Daoy (cell line): ENCODE data around the gene MYO18B. TPM values are rescaled to one million over a fixed set of nuclear protein-coding genes. Genes with fewer than 3 reads are reported as not detected.

ENCODE experiments used
- DNase-seq: peaks from one replicate; pipeline ENCODE4 v3.0.0-alpha.2; 2015; ENCODE audit warnings: low read depth
- total RNA-seq: library from RNA; depleted of rRNA; stranded (reverse); fragments of >200 nt; shearing (Covaris generic); gene quantifications from 2 replicates; pipeline ENCODE4 v1.2.3, GENCODE V29; 2014

MYO18B gene
- total RNA-seq, 1 experiment from 2014 or later = not detected

GRCh38 chr22:25990940-25991339 lies 249.0 kb downstream of the MYO18B start:
- no peak for DNase-seq

GRCh38 chr22:25992331-25992730 lies 250.3 kb downstream of the MYO18B start:
- no peak for DNase-seq

GRCh38 chr22:25996669-25997068 lies 254.7 kb downstream of the MYO18B start:
- DNase-seq = no peak

GRCh38 chr22:25997886-25998775 lies 256.1 kb downstream of the MYO18B start:
- DNase-seq = no peak

GRCh38 chr22:26002456-26002855 lies 260.5 kb downstream of the MYO18B start:
- no peak for DNase-seq

- DNase-seq = no peak
Measured at GRCh38 chr22:26004477-26004876, 262.5 kb downstream of the MYO18B start.

GRCh38 chr22:26008587-26008986 lies 266.6 kb downstream of the MYO18B start:
- no peak for DNase-seq

GRCh38 chr22:26016916-26017315 lies 274.9 kb downstream of the MYO18B start:
- no peak for DNase-seq

GRCh38 chr22:26017932-26018331 lies 275.9 kb downstream of the MYO18B start:
- DNase-seq = no peak

GRCh38 chr22:26019596-26019995 lies 277.6 kb downstream of the MYO18B start:
- no peak for DNase-seq

GRCh38 chr22:26021516-26021915 lies 279.5 kb downstream of the MYO18B start:
- no peak for DNase-seq

GRCh38 chr22:26023104-26023775 lies 281.3 kb downstream of the MYO18B start:
- no peak for DNase-seq

- DNase-seq = no peak
Measured at GRCh38 chr22:26025626-26026025, 283.6 kb downstream of the MYO18B start.

- no peak for DNase-seq
Measured at GRCh38 chr22:26027341-26027740, 285.4 kb downstream of the MYO18B start.

- no peak for DNase-seq
Measured at GRCh38 chr22:26031641-26032040, 289.7 kb downstream of the MYO18B start.

GRCh38 chr22:26033071-26033470 lies 291.1 kb downstream of the MYO18B start:
- no peak for DNase-seq

- no peak for DNase-seq
Measured at GRCh38 chr22:26033586-26033985, 291.6 kb downstream of the MYO18B start.

GRCh38 chr22:26035523-26035922 lies 293.5 kb downstream of the MYO18B start:
- no peak for DNase-seq

- no peak for DNase-seq
Measured at GRCh38 chr22:26038365-26038764, 296.4 kb downstream of the MYO18B start.

GRCh38 chr22:26041931-26042330 lies 299.9 kb downstream of the MYO18B start:
- DNase-seq = no peak

GRCh38 chr22:26043031-26043430 lies 301.0 kb downstream of the MYO18B start:
- no peak for DNase-seq

- DNase-seq = no peak
Measured at GRCh38 chr22:26045051-26045450, 303.1 kb downstream of the MYO18B start.

GRCh38 chr22:26045860-26046259 lies 303.9 kb downstream of the MYO18B start:
- no peak for DNase-seq
